HG03066 (cell line): Measurements from ENCODE around the gene GOSR1.
"Not testable (repeated sequence)": the region's sequence is repeated elsewhere in the genome, so short reads cannot be mapped to it uniquely, and the experiment has no call there.

Experiments
- ATAC-seq: cut with Tn5 transposase; IDR thresholded peaks from one replicate; pipeline ENCODE4 v1.9.1; 2021; ENCODE audit warnings: low read depth; ENCODE audit not compliant: unreplicated experiment

The GOSR1 gene

GRCh38 chr17:30541802-30542201 lies 64.6 kb downstream of the GOSR1 start:
- ATAC-seq = no peak

- ATAC-seq = no peak
Observed at GRCh38 chr17:30543456-30543855, 66.2 kb downstream of the GOSR1 start.

DNA sequence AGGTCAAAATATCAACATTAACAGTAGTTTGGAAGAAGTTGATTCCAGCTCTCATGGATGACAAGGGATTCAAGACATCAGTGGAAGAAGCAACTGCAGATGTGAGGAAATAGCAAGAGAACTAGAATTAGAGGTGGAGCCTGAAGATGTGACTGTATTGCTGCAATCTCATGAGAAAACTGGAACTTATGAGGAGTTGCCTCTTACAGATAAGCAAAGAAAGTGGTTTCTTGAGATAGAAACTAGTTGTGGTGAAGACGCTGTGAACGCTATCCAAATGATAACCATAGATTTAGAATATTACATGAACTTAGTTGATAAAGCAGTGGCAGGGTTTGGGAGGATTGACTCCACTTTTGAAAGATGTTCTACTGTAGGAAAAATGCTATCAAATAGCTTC lies 67.8 kb downstream of the GOSR1 start:
- ATAC-seq = no peak

- ATAC-seq = no peak
Observed at GRCh38 chr17:30547778-30548573, 70.8 kb downstream of the GOSR1 start.

GRCh38 chr17:30549181-30549580 lies 72.0 kb downstream of the GOSR1 start:
- not testable (repeated sequence) for ATAC-seq

GRCh38 chr17:30549864-30550511 lies 72.8 kb downstream of the GOSR1 start:
- ATAC-seq = no peak

DNA sequence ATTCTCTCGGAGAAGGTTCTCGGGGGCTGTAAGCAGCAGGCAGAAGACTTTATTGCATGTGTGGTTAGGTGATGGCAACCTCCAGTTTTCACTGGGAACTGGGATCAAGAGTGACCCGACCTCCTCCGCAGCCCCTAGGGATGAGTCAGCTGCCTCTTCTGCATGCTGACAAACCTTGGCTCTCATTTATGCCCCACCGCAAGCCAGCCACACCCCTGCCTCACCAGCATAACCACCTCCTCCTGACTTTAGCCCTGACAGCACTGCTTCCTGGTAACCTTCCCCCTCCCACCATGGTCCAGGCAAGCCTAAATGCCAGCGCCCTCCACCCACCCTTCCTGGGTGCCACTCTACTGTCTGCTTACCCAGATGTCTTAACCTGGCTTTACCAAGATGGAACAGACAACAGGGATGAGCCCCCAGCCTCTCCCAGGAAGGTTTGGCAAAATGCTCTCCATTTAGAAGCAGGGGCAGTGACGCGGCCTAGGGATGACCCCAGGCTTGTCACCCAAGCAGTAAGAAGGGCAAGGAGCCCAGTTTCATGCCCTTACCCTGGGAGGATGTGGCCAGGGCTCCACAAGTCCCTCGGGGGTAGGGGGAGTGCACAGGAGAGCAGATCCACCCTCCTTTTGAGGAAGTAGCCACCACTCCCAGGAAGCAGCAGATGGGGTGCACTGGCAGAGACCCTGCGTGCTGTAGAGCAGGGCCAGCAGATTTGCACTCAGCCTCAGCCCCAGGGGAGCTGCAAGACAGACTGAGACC lies 73.5 kb downstream of the GOSR1 start:
- no peak for ATAC-seq

DNA sequence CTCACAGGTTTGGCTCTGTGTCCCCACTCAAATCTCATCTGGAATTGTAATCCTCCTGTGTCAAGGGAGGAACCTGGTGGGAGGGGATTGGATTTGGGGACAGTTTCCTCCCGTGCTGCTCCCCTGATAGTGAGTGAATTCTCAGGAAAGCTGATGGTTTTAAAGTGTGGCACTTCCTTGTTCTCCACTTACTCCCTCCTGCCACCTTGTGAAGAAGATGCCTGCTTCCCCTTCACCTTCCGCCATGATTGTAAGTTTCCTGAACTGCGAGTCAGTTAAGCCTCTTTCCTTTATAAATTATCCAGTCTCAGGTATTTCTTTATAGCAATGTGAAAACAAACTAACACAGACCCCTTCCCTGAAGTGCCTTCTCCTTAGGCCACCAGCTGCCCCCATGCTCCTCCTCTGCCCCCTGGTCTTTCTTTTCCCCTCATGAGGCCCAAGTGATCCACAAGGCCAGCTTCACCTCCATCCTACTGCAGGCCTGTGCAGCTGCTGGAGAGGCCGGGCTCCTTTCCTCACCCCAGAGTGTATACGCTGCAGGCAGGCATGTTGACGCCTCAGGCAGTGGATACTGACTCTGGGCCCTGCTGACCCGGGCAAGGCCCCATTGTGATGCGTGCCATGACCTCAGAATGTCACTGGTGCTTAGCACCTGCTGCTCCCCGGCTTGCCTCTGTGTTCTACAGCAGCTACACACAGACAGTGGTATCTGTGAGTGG lies 74.2 kb downstream of the GOSR1 start:
- not testable (repeated sequence) for ATAC-seq

DNA sequence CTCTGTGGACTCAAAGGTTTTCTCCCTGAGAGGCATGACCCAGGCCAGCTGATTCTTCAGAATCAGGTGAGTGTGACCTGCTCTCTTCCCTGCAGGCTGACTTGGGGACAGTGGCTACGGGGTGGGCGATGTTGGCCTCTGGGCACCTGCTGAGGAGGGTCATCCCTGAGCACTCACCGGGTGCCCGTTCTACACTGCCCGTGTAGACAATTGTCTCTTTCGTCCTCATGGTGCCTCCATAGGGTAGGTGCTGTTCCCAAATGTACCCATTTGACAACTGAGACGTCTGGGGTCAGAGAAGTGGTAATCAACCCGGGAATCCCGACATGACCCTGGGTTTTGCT lies 74.8 kb downstream of the GOSR1 start:
- ATAC-seq = no peak

DNA sequence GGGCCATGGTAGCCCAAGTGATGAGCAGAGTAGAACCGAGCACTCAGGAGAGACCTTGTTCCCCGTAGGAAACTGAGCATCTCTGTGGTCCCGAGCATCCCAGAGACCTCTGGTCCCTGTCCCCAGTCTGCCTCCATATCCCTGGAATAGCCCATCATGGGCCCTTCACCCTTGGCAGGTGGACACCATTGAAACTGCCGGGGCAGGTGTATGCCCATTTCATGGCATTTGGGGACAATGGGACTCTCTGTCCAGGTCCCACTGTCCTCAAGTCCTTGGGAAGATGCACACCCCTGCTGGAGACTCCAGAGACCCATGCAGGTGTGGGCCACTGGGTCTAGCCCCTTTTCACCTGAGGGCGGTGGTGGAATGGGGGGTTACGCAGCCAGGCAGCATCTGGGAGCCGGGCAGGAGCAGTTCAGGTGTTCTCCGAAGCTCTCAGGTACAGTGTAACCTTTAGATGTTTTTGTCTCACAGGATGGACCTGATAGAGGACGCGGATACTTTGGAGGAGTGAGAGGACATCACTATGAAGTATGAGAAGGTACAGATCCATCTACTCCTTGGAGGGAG lies 75.9 kb downstream of the GOSR1 start:
- no peak for ATAC-seq

GRCh38 chr17:30553823-30554440 lies 76.7 kb downstream of the GOSR1 start:
- not testable (repeated sequence) for ATAC-seq

DNA sequence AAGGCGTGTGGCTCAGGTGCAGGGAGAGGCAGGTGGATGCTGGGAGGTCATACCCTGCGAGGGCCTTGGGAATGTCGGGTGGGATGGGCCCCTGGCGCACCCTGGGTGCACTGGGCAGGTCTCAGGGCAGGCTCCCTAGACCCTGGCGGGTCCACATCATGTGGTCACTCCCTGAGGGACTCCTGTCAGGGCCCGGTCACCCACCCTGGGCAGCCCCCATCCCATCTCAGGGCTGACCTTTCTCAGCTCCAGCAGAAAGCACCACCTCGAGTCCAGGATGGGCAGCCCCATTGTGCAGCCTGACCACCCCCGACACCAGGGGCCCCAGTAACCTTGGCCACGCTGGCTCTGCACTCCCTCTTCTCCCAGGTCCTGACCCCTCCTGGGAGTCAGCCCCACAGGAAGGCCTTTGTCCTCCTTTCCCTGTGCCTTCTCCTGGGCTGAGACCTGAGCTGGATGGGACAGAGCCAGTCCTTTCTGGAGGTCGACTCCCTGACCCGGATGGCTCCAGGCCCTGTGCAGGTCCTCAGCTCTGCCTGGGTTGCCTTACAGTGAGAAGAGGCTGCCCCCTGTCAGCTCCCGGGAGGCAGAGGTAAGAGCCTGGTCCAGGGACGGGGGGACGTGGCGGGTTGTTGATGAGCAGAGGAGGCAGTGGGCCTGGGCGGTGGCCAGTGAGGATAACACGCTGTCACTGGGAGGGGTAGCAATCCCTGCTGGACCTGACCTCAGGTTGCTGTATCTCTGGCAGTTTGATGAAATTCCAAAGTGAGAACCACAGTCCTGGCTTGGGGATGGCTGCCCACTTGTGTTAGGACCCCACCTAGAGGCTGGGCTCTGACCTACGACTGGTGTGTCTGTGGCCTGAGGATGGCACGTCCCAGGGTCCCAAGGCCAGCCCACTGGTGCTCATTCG lies 77.9 kb downstream of the GOSR1 start:
- no peak for ATAC-seq

- ATAC-seq = no peak
Observed at GRCh38 chr17:30555942-30556341, 78.7 kb downstream of the GOSR1 start.

DNA sequence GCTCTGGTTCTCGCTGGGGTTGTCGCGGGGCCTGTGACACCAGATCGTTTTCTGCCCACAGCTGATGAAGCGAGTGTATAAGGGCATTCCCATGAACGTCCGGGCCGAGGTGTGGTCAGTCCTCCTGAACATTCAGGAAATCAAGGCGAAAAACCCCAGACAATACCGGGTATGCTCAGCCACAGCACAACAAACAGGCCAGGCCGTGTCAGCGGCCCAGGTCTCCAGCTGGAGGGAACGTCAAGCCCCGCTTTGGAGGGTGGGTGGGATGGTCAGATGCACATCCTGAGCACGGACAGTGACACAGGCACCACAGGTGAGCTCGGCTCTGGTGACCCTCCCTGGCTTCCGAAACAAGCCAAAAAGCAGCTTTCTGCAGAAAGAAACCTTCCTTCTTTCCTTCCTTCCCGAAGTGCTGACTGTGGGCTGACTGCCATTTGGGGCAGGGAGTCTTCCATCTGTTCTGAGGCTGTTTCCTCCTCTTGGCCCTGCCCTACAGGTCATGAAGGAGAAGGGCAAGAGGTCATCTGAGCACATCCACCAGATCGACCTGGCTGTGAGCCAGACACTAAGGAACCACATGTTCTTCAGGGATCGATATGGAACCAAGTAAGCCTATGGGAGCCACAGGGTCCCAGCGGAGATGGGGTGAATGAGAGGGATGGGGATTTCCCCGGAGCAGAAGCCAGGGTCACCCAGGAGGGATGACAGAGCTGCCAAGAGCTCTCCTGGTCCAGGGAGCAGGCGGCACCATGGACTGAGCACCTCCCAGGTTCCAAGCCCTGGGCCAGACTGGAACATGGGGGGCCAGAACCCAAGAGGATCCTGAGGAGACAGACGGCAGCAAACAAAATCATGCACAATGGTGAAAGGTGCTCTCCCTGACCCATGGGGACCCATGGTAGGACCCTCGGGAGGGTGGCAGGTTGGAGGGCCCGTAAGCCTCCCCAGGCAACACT lies 79.4 kb downstream of the GOSR1 start:
- ATAC-seq = no peak

DNA sequence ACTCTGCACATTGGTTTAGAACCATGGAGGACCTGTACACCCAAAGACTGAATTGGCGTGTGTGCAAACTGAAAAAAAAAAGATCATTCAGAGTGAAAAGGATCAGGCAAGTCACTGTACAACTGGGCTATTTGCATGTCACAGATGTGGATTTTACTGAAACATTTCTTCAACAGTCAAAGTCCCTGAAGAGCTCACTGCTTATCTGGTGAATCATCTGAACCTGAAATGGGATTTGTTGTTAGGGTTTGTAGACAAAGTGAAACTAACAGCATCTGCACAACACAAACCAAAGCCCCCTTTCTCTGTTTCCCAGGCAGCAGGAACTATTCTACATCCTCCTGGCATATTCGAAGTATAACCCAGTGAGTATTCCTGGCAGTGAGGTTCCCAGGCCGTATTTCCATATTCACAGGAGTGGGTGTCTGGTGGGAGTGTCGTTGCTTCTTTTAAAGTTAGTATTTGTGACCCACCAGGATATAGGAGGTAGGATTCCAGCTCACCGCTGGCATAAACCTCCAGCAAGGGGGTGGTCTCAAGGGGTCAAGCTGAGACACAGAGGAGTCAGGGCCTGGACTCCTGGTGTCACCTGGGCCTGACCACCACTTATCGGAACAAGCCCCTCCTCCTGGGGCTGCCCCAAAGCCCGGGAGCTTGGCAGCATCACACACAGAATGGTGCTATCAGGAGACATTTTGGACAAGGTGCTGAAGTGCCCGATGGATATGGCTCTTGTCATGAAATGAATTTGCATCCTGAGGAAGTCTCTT lies 80.9 kb downstream of the GOSR1 start:
- no peak for ATAC-seq

DNA sequence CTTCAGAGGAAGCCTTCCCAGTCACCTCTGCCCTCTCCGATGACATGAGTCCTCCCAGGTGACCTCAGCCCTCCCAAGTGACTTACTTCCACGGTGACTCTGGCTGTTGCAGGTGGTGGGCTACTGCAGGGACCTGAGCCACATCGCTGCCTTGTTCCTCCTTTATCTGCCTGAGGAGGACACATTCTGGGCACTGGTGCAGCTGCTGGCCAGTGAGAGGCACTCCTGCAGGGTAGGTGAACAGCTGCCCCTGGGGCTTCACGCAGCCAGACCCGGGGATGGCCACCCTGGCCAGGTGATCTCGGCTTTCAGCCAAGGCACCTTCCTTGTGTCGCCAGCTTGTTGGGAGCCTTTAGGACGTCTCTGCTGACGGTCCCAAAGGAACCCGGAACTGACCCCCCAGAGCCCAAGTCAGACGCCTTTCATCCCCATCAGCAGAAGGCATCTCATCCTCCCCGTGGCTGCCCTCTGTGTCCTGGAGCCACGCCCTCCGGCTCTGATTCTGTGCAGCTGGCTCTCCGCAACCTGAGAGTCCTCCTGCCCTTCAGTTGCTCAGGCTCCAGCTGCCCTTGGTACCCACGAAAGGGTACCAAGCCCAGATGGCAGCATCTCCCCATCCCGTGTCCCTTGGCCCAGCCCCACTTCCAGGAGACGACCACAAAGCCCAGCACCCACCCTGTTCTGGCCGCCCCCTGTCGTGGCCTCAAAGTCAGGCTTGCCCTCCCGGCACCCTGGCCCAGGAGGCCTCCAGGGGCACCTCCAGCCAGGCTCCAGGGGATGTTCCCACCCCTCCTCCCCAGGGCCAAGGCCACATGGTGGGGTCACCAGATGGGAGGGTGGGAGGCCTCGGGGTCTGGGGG lies 81.7 kb downstream of the GOSR1 start:
- ATAC-seq = no peak
